NCI-H2227 (cell line): ENCODE data around the gene NDRG2.

ENCODE experiments used
- DNase-seq: peaks from one replicate; lab custom pipeline; 2025; ENCODE audit not compliant: unreplicated experiment; lab: John Stamatoyannopoulos, UW

The NDRG2 gene

GRCh38 chr14:20978687-20979086, 46.2 kb downstream of the NDRG2 start:
- no peak for DNase-seq

- DNase-seq: no peak
Measured at GRCh38 chr14:20976291-20976690, 48.6 kb downstream of the NDRG2 start.

- no peak for DNase-seq
Measured at GRCh38 chr14:20973501-20973900, 51.4 kb downstream of the NDRG2 start.

- no peak for DNase-seq
Measured at GRCh38 chr14:20971705-20972021, 53.2 kb downstream of the NDRG2 start.

GRCh38 chr14:20970983-20971704, 53.7 kb downstream of the NDRG2 start:
- DNase-seq: peak; percentile 92

- no peak for DNase-seq
Measured at GRCh38 chr14:20970647-20970982, 54.2 kb downstream of the NDRG2 start.

- DNase-seq: no peak
Measured at GRCh38 chr14:20969336-20969735, 55.5 kb downstream of the NDRG2 start.
